LNCaP clone FGC (cell line): ENCODE results near the gene PSMD4.

Experiments used
- DNase-seq: peaks from one replicate; pipeline ENCODE4 v3.0.0-alpha.2; 2011; ENCODE audit warnings: low read depth
- H3K4me3 ChIP-seq: 2 replicates; pipeline ENCODE4 v1.5.1; 2011; ENCODE audit warnings: mild to moderate bottlenecking, low read depth, low read length, control low read depth
- TF ChIP-seq, protein P1 (sequence below): IDR thresholded peaks from 2 replicates; pipeline ENCODE4 v1.5.1; 2012; ENCODE audit warnings: mild to moderate bottlenecking; ENCODE audit not compliant: control insufficient read depth, insufficient read depth; ENCODE audit errors: extremely low read depth

The PSMD4 gene

DNA sequence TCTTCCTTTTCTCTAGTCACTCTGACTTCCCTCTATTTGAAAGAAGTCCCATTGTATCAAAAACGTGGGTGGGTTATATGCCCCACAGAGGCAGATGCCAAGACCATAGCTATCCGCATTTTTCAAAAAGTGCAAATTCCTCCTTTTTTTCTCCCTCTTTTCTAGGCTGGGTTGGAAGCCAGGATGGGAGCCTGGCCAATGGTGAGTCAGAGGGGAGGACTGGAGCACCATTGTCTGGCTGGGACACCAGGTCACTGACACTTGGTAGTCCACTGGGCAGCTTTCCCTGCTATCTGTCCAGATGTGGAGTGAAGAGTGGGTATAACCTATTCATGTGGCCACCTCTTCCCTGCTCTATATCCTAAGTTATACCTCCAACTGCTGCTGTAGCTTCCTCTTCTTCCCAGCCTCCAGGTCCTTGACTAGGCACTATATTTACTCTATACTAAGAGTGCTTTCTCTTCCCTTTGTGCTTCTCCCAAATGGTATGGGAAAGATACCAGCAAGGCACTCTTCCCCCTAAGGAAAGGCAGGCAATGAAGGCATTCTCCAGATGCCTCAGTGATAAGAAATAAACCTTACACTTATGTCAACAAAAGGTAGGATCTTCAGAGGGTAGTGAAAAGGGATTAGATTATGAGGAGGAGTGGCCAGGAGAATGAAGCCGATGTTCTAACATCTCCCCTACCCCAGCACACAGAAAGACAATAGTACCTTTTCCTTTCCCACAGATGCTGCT lies 59.8 kb downstream of the PSMD4 start:
- DNase-seq, result no peak
- TF ChIP-seq, protein P1, sequence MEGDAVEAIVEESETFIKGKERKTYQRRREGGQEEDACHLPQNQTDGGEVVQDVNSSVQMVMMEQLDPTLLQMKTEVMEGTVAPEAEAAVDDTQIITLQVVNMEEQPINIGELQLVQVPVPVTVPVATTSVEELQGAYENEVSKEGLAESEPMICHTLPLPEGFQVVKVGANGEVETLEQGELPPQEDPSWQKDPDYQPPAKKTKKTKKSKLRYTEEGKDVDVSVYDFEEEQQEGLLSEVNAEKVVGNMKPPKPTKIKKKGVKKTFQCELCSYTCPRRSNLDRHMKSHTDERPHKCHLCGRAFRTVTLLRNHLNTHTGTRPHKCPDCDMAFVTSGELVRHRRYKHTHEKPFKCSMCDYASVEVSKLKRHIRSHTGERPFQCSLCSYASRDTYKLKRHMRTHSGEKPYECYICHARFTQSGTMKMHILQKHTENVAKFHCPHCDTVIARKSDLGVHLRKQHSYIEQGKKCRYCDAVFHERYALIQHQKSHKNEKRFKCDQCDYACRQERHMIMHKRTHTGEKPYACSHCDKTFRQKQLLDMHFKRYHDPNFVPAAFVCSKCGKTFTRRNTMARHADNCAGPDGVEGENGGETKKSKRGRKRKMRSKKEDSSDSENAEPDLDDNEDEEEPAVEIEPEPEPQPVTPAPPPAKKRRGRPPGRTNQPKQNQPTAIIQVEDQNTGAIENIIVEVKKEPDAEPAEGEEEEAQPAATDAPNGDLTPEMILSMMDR, result no peak
- no peak overlapping the region for H3K4me3 ChIP-seq

DNA sequence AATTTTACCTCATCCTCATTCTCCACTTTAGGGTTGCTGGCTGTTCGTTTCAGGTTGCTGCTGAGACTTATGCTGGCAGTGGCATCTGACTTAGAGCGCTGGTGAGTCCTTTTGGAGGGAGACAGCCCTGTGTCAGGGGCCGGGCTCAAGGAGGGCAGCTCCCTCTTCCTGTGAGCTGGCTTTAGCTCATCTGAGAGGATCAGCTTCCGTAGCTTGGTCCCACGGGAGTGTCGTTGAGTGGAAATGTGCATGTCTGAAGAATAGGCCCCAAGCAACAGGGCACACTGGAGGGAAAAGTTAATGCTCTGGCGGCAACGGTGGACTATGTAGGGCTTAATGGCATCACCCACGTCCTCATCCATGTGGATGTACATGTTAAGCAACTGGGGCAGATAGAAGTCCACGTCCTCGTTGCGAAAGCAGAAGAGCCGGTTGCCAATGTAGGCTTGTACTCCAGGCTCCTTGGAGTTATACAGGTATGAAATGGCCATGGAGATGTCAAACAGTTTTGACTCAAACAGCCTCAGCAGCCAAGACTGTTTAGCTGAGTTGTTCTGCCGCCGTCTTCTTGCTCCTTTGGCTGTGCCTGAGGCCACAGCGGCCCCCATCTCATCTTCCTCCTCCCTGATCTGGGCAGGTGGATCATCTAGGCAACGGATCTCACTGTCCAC lies 61.2 kb downstream of the PSMD4 start:
- TF ChIP-seq, protein P1, result no peak
- no peak overlapping the region for H3K4me3 ChIP-seq
- no peak for DNase-seq
